IMR-90 (cell line): Measurements from ENCODE around the gene N4BP2.

Experiments
- CEBPB ChIP-seq: IDR thresholded peaks from 2 replicates; pipeline ENCODE4 v1.6.1; 2012; ENCODE audit warnings: low read depth, low read length, improper control_type of control experiment
- CTCF ChIP-seq: conservative IDR thresholded peaks from 2 replicates; pipeline ENCODE4 v1.5.1; 2012; ENCODE audit warnings: mild to moderate bottlenecking, low read depth, low read length, improper control_type of control experiment
- ELK1 ChIP-seq: fragments of 150-350 bp; IDR thresholded peaks from 2 replicates; pipeline ENCODE4 v1.6.1; 2016; ENCODE audit warnings: low read depth, mild to moderate bottlenecking, low read length, moderate library complexity, borderline replicate concordance
- FOS ChIP-seq: fragments of 150-350 bp; IDR thresholded peaks from 2 replicates; pipeline ENCODE4 v1.6.1; 2016; ENCODE audit warnings: low read depth, low read length
- MXI1 ChIP-seq: IDR thresholded peaks from 2 replicates; pipeline ENCODE4 v1.6.1; 2012; ENCODE audit warnings: low read depth, mild to moderate bottlenecking, low read length, moderate library complexity, borderline replicate concordance
- NFE2L2 ChIP-seq: fragments of 150-350 bp; IDR thresholded peaks from 2 replicates; pipeline ENCODE4 v1.6.1; 2016; ENCODE audit warnings: low read depth, mild to moderate bottlenecking, low read length
- POLR2A ChIP-seq: IDR thresholded peaks from 2 replicates; pipeline ENCODE4 v1.6.1; 2012; ENCODE audit warnings: mild to moderate bottlenecking, low read depth, low read length
- RAD21 ChIP-seq: IDR thresholded peaks from 2 replicates; pipeline ENCODE4 v1.6.1; 2012; ENCODE audit warnings: low read length, improper control_type of control experiment
- RFX5 ChIP-seq: IDR thresholded peaks from 2 replicates; pipeline ENCODE4 v1.8.0; 2012; ENCODE audit warnings: low read depth, mild to moderate bottlenecking, low read length, moderate library complexity
- SMC3 ChIP-seq: fragments of 150-350 bp; IDR thresholded peaks from 2 replicates; pipeline ENCODE4 v1.6.1; 2016; ENCODE audit warnings: low read depth, mild to moderate bottlenecking, antibody characterized with exemption, low read length, moderate library complexity
- USF2 ChIP-seq: fragments of 150-350 bp; IDR thresholded peaks from 2 replicates; pipeline ENCODE4 v1.6.1; 2017; ENCODE audit warnings: mild to moderate bottlenecking, antibody characterized with exemption, low read length, low read depth

GRCh38 chr4:40055511-40055862 lies 1.2 kb upstream of the N4BP2 start:
- TF ChIP-seq MXI1 (no peak), CTCF (no peak), POLR2A (no peak), FOS (no peak), RAD21 (no peak), NFE2L2 (no peak), RFX5 (no peak), CEBPB (no peak), USF2 (no peak), ELK1 (no peak), SMC3 (no peak)
